Neural crest cell (in vitro differentiated cells): ENCODE results near the gene CYREN. TPM values are rescaled to one million over a fixed set of nuclear protein-coding genes. Genes with fewer than 3 reads are reported as not detected.

Experiments used
- DNase-seq: peaks from one replicate; pipeline ENCODE4 v3.0.0; 2021; ENCODE audit warnings: low read depth, mixed read lengths, low spot score
- H3K27ac Mint-ChIP-seq: one replicate; pipeline ENCODE4 v1.8.0; 2021; ENCODE audit warnings: mild to moderate bottlenecking, mixed read lengths; ENCODE audit not compliant: unreplicated experiment
- H3K27me3 Mint-ChIP-seq: 2 replicates; pipeline ENCODE4 v1.8.0; 2021; ENCODE audit warnings: low read depth, mild to moderate bottlenecking, mixed read lengths
- H3K36me3 Mint-ChIP-seq: 2 replicates; pipeline ENCODE4 v1.8.0; 2021; ENCODE audit warnings: low read depth, mild to moderate bottlenecking, mixed read lengths
- H3K4me1 Mint-ChIP-seq: 2 replicates; pipeline ENCODE4 v1.8.0; 2021; ENCODE audit warnings: mixed read lengths
- H3K4me3 Mint-ChIP-seq: one replicate; pipeline ENCODE4 v1.8.0; 2021; ENCODE audit warnings: mild to moderate bottlenecking, mixed read lengths
- H3K9me3 Mint-ChIP-seq: 2 replicates; pipeline ENCODE4 v1.8.0; 2021; ENCODE audit warnings: mixed read lengths
- CTCF ChIP-seq: fragments of 200-600 bp; sonication (generic); conservative IDR thresholded peaks from 2 replicates; pipeline ENCODE4 v1.5.0; 2021; ENCODE audit warnings: antibody characterized with exemption, mild to moderate bottlenecking
- microRNA-seq: library from miRNA; unstranded; fragments of <30 nt; microRNA quantifications from one replicate; pipeline ENCODE4, GENCODE V29; 2020
- total RNA-seq: library from RNA; stranded (reverse); gene quantifications from 2 replicates; pipeline ENCODE4 v1.2.1, GENCODE V29; 2021

The CYREN gene
- total RNA-seq, 1 donor from 2014 or later = 75.5 TPM

- Mint-ChIP-seq H3K9me3 (peaks cover 12% of the 10 kb centered on the region), H3K27ac (no peak overlapping the region), H3K36me3 (peaks cover 11% of the 10 kb centered on the region), H3K4me1 (no peaks in the 10 kb centered on the region), H3K27me3 (no peaks in the 10 kb centered on the region), H3K4me3 (no peak overlapping the region)
- TF ChIP-seq CTCF = no peak
- DNase-seq = no peak
Observed at GRCh38 chr7:135117096-135117495, 53.4 kb downstream of the CYREN start.

Small RNA genes lying within 50 kb of the gene (microRNA-seq; reads per million reads assigned to microRNA genes)
- 1.8 reads per million for gene MIR6509

Other genes with a start within 250 kb of the CYREN start
- 3.5 and 5.5 TPM in 2 replicates for gene AGBL3, start 184.2 kb downstream of the CYREN start, total RNA-seq
- 0.12 TPM in 1 of 2 replicates, not detected in the other for gene TMEM140, start 22.6 kb downstream of the CYREN start, total RNA-seq
- 14.5 and 15.2 TPM in 2 replicates for gene WDR91, start 40.8 kb upstream of the CYREN start, total RNA-seq
- gene STRA8, start 63.1 kb upstream of the CYREN start, total RNA-seq = not detected in 2 replicates